ENCODE results near the gene RGPD4. TPM values are rescaled to one million over a fixed set of nuclear protein-coding genes. Genes with fewer than 3 reads are reported as not detected.

Gene RGPD4
- total and polyA plus RNA-seq, 7 donors, result not detected

GRCh38 chr2:107810734-107811133 is 16.0 kb upstream of the RGPD4 start:
- Histone ChIP-seq H3K27me3 (no peaks in the 10 kb centered on the region), H3K9me3 (no peaks in the 10 kb centered on the region), H3K4me1 (peaks cover 0 to 17% (median 6%) of the 10 kb centered on the region in 4 donors), H3K36me3 (no peaks in the 10 kb centered on the region), H3K4me3 (no peak overlapping the region), H3K27ac (no peak overlapping the region)
- no peak for TF ChIP-seq POLR2A (IDR thresholded peaks at IDR 0.05)
- no peak for TF ChIP-seq CTCF (IDR thresholded peaks at IDR 0.05)
- TF ChIP-seq EP300 (IDR thresholded peaks at IDR 0.05), result no peak
- TF ChIP-seq POLR2AphosphoS5 (IDR thresholded peaks at IDR 0.05), result no peak
- 70 to 87% methylated on average over 1 of the region's 1 CpG for WGBS, 2 donors
- intact Hi-C loops (cut with DNase I), result no loop called here
- DNase-seq, result no peak

- no peak overlapping the region for H3K4me3 ChIP-seq
- no peaks in the 10 kb centered on the region for H3K9me3 ChIP-seq
- no peak for DNase-seq
- H3K27me3 ChIP-seq, result no peaks in the 10 kb centered on the region
- TF ChIP-seq CTCF (IDR thresholded peaks at IDR 0.05) (no peak), EP300 (IDR thresholded peaks at IDR 0.05) (no peak), POLR2A (IDR thresholded peaks at IDR 0.05) (no peak), POLR2AphosphoS5 (IDR thresholded peaks at IDR 0.05) (no peak)
- 90 to 91% methylated on average over 2 of the region's 2 CpGs for WGBS, 2 donors
- peaks cover 0 to 17% (median 6%) of the 10 kb centered on the region in 4 donors for H3K4me1 ChIP-seq
- H3K27ac ChIP-seq, result no peak overlapping the region
- no peaks in the 10 kb centered on the region for H3K36me3 ChIP-seq
- intact Hi-C loops (cut with DNase I), result no loop called here
Observed at GRCh38 chr2:107811411-107811810, 15.3 kb upstream of the RGPD4 start.

GRCh38 chr2:107812006-107812405 is 14.7 kb upstream of the RGPD4 start:
- intact Hi-C loops (cut with DNase I), result no loop called here
- Histone ChIP-seq H3K27me3 (no peaks in the 10 kb centered on the region), H3K9me3 (no peaks in the 10 kb centered on the region), H3K27ac (no peak overlapping the region), H3K36me3 (no peaks in the 10 kb centered on the region), H3K4me3 (no peak overlapping the region), H3K4me1 (peaks cover 0 to 17% (median 6%) of the 10 kb centered on the region in 4 donors)
- no peak for DNase-seq
- WGBS, 2 donors, result 89 to 92% methylated on average over 5 of the region's 5 CpGs
- TF ChIP-seq POLR2A (IDR thresholded peaks at IDR 0.05) (no peak), POLR2AphosphoS5 (IDR thresholded peaks at IDR 0.05) (no peak), CTCF (IDR thresholded peaks at IDR 0.05) (no peak), EP300 (IDR thresholded peaks at IDR 0.05) (no peak)

GRCh38 chr2:107817378-107817777 is 9.3 kb upstream of the RGPD4 start:
- TF ChIP-seq CTCF (IDR thresholded peaks at IDR 0.05), result no peak
- no peak for TF ChIP-seq POLR2AphosphoS5 (IDR thresholded peaks at IDR 0.05)
- TF ChIP-seq POLR2A (IDR thresholded peaks at IDR 0.05), result no peak
- TF ChIP-seq EP300 (IDR thresholded peaks at IDR 0.05), result no peak
- no peak overlapping the region for H3K4me3 ChIP-seq
- 83% methylated on average over 5 of the region's 5 CpGs for WGBS, 2 donors
- no peak overlapping the region for H3K27ac ChIP-seq
- H3K4me1 ChIP-seq, result no peaks in the 10 kb centered on the region
- H3K9me3 ChIP-seq, result no peaks in the 10 kb centered on the region
- no peaks in the 10 kb centered on the region for H3K36me3 ChIP-seq
- intact Hi-C loops (cut with DNase I), result no loop called here
- no peak for DNase-seq
- H3K27me3 ChIP-seq, result no peaks in the 10 kb centered on the region

- intact Hi-C loops (cut with DNase I), result no loop called here
- Histone ChIP-seq H3K4me1 (no peaks in the 10 kb centered on the region), H3K36me3 (no peaks in the 10 kb centered on the region), H3K27me3 (no peaks in the 10 kb centered on the region), H3K27ac (no peak overlapping the region), H3K4me3 (no peak overlapping the region), H3K9me3 (no peaks in the 10 kb centered on the region)
- TF ChIP-seq POLR2AphosphoS5 (IDR thresholded peaks at IDR 0.05), result no peak
- no peak for DNase-seq
- WGBS, 2 donors, result 51 to 78% methylated on average over 4 of the region's 4 CpGs
Observed at GRCh38 chr2:107822302-107822701, 4.4 kb upstream of the RGPD4 start.

All from sigmoid colon (tissue), 7 donors.